Measurements from ENCODE around the gene RNF225. TPM values are rescaled to one million over a fixed set of nuclear protein-coding genes. Genes with fewer than 3 reads are reported as not detected.
A peak's percentile ranks its signal among the peaks of the same experiment; 100 is the strongest.

The RNF225 gene
- total and polyA plus RNA-seq, 9 of the 15 experiments (the other 6 are each of a cell fraction or from before 2014, with no cell fraction given), result 0.33 TPM; not detected in 8

DNA sequence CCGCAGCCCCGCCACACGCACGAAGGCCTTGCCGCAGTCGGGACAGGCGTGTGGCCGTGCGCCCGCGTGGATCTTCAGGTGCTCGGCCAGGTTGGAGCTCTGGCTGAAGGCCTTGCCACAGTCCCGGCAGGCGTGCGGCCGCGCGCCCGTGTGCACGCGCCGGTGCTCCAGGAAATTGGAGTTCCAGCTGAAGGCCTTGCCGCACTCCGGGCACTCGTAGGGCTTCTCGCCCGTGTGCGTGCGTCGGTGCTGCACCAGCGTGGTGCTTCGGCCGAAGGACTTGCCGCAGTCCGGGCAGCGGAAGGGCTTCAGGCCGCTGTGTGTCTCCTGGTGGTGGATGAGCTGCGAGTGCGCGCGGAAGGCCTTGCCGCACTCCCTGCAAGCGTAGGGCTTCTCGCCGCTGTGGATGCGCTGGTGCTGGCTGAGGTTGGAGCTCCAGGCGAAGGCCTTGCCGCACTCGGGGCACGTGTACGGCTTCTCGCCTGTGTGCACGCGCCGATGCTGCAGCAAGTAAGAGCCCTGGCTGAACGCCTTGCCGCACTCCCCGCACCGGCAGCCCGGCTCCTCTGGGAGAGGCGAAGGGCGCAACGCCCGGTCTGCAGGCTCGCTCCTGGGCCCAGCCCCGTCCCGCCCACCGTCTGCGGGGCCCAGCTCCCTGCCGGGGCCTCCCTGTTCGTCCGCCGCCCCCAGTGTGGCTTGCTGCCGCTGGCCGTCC lies 38.5 kb upstream of the RNF225 start:
- Histone ChIP-seq H3K27me3 (ENCODE audit: control insufficient read depth in 2 of 2, insufficient read depth in 2 of 2, low read length in 2 of 2) (no peaks in the 10 kb centered on the region), H3K4me1 (replicated peaks in 1 of 2; ENCODE audit: control insufficient read depth in 2 of 2, insufficient read depth in 2 of 2, low read length in 2 of 2) (peaks cover 7 to 37% of the 10 kb centered on the region in 2 experiments; a peak in 3 of 5 replicates), H3K9ac (ENCODE audit: insufficient read depth in 1 of 2, low read depth in 2 of 2, low read length in 2 of 2) (no peak overlapping the region), H2AFZ (ENCODE audit: low read depth, low read length) (no peak overlapping the region), H3K4me3 (no peak overlapping the region), H4K20me1 (replicated peaks; ENCODE audit: control insufficient read depth, insufficient read depth, low read length) (no peaks in the 10 kb centered on the region), H3K9me1 (ENCODE audit: control insufficient read depth, insufficient read depth, low read length) (no peaks in the 10 kb centered on the region), H3K79me2 (ENCODE audit: control insufficient read depth, insufficient read depth, low read length) (peaks cover 6% of the 10 kb centered on the region; the same call in 1 of the 3 replicates), H3K27ac (ENCODE audit: extremely low read depth, low read depth, low read length) (no peak overlapping the region), H3K4me2 (ENCODE audit: insufficient read depth, low read length) (no peak overlapping the region), H3K36me3 (ENCODE audit: control insufficient read depth, insufficient read depth, low read length) (no peaks in the 10 kb centered on the region), H3K9me3 (replicated peaks; ENCODE audit: control insufficient read depth, insufficient read depth, low read depth, low read length) (no peaks in the 10 kb centered on the region)
- in situ Hi-C loops (cut with MboI), result no loop called here
- TF ChIP-seq FIP1L1 (IDR thresholded peaks at IDR 0.05; ENCODE audit: low read depth, low read length, poor library complexity, severe bottlenecking) (peak; percentile 58), POLR2G (IDR thresholded peaks at IDR 0.05; ENCODE audit: low read depth, low read length) (peak; percentile 13; the same call in 1 of the 2 replicates), LCOR (CRISPR knock-in tag; IDR thresholded peaks at IDR 0.05) (no peak)
- WGBS (ENCODE audit: insufficient coverage, low coverage, missing lambda C conversion rate), result 92% methylated on average over 42 of the region's 75 CpGs
- FAIRE-seq (no peak), ATAC-seq (no peak), DNase-seq (ENCODE audit: extremely low read depth in 1 of 4, low spot score in 3 of 4) (no peak)
- no TSS peak for BruUV-seq (replicated peaks)
- intact Hi-C loops (cut with micrococcal nuclease), result no loop called here
- POLR2A ChIA-PET, result interaction anchor here (1.2 kb wide), 1 partner anchor 11 kb away, joined by 3 read pairs; no protein-coding TSS in a partner anchor
- CTCF ChIA-PET (ENCODE audit: low intra/inter-chr PET ratio), result no interaction called here

DNA sequence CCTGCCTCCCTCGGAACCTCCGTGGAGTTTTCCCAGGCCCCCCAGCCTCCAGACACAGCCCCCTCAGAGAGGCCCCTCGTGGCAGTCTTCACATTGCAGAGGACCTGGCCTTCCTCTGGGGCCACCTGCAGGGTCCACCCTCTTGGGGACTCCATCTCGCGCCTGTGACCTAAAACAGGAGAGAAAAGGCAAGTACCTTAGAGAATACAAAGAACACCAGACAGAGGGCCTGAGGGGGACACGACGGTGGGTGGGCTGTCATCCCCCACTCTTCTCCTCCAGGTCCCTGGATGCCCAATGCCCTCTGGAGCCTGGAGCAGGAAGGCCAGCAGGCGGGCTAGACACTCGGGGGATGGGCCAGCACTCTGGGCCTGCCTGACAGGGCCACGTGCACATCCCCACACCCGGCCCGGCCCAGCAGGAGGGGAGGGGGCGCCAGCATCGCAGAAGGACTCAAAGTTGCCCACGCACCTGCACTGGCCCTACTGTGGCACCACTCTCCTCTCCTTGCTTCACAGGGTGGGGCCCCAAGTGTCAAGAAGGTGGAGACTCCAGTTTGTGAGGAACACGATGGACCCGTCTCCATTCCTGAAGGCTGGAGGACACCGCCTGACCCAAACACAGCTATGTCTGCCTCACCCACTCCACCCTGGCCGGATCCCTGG lies 37.8 kb upstream of the RNF225 start:
- BruUV-seq (replicated peaks), result no TSS peak
- ATAC-seq (no peak), DNase-seq (ENCODE audit: extremely low read depth in 1 of 4, low spot score in 3 of 4) (no peak), FAIRE-seq (no peak)
- no peaks in the 10 kb centered on the region for H3K36me3 ChIP-seq (ENCODE audit: control insufficient read depth, insufficient read depth, low read length)
- H3K4me3 ChIP-seq, result no peak overlapping the region
- in situ Hi-C loops (cut with MboI), result no loop called here
- intact Hi-C loops (cut with micrococcal nuclease), result no loop called here
- POLR2A ChIA-PET, result no interaction called here
- WGBS (ENCODE audit: insufficient coverage, low coverage, missing lambda C conversion rate), result 73% methylated on average over 16 of the region's 19 CpGs
- H3K79me2 ChIP-seq (ENCODE audit: control insufficient read depth, insufficient read depth, low read length), result peaks cover 7% of the 10 kb centered on the region; the same call in 1 of the 3 replicates
- no peaks in the 10 kb centered on the region for H3K27me3 ChIP-seq (ENCODE audit: control insufficient read depth in 2 of 2, insufficient read depth in 2 of 2, low read length in 2 of 2)
- peaks cover 7 to 39% of the 10 kb centered on the region in 2 experiments; a peak in 3 of 5 replicates for H3K4me1 ChIP-seq (replicated peaks in 1 of 2; ENCODE audit: control insufficient read depth in 2 of 2, insufficient read depth in 2 of 2, low read length in 2 of 2)
- H3K27ac ChIP-seq (ENCODE audit: extremely low read depth, low read depth, low read length), result no peak overlapping the region
- no peak overlapping the region for H3K4me2 ChIP-seq (ENCODE audit: insufficient read depth, low read length)
- no peaks in the 10 kb centered on the region for H3K9me3 ChIP-seq (replicated peaks; ENCODE audit: control insufficient read depth, insufficient read depth, low read depth, low read length)
- H3K9ac ChIP-seq (ENCODE audit: insufficient read depth in 1 of 2, low read depth in 2 of 2, low read length in 2 of 2), result no peak overlapping the region; a peak in 1 of 4 replicates
- H2AFZ ChIP-seq (ENCODE audit: low read depth, low read length), result no peak overlapping the region
- H3K9me1 ChIP-seq (ENCODE audit: control insufficient read depth, insufficient read depth, low read length), result no peaks in the 10 kb centered on the region
- CTCF ChIA-PET (ENCODE audit: low intra/inter-chr PET ratio), result no interaction called here
- no peaks in the 10 kb centered on the region for H4K20me1 ChIP-seq (replicated peaks; ENCODE audit: control insufficient read depth, insufficient read depth, low read length)
- TF ChIP-seq POLR2G (IDR thresholded peaks at IDR 0.05; ENCODE audit: low read depth, low read length) (peak; percentile 56), SNIP1 (IDR thresholded peaks at IDR 0.05; ENCODE audit: low read depth) (no peak), NFRKB (IDR thresholded peaks at IDR 0.05; ENCODE audit: low read depth) (no peak)
- TF ChIP-seq, protein P1, sequence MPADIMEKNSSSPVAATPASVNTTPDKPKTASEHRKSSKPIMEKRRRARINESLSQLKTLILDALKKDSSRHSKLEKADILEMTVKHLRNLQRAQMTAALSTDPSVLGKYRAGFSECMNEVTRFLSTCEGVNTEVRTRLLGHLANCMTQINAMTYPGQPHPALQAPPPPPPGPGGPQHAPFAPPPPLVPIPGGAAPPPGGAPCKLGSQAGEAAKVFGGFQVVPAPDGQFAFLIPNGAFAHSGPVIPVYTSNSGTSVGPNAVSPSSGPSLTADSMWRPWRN (IDR thresholded peaks at IDR 0.05; ENCODE audit: low read depth), result no peak
- TF ChIP-seq, protein P2, sequence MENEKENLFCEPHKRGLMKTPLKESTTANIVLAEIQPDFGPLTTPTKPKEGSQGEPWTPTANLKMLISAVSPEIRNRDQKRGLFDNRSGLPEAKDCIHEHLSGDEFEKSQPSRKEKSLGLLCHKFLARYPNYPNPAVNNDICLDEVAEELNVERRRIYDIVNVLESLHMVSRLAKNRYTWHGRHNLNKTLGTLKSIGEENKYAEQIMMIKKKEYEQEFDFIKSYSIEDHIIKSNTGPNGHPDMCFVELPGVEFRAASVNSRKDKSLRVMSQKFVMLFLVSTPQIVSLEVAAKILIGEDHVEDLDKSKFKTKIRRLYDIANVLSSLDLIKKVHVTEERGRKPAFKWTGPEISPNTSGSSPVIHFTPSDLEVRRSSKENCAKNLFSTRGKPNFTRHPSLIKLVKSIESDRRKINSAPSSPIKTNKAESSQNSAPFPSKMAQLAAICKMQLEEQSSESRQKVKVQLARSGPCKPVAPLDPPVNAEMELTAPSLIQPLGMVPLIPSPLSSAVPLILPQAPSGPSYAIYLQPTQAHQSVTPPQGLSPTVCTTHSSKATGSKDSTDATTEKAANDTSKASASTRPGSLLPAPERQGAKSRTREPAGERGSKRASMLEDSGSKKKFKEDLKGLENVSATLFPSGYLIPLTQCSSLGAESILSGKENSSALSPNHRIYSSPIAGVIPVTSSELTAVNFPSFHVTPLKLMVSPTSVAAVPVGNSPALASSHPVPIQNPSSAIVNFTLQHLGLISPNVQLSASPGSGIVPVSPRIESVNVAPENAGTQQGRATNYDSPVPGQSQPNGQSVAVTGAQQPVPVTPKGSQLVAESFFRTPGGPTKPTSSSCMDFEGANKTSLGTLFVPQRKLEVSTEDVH (IDR thresholded peaks at IDR 0.05; ENCODE audit: low read depth, partially characterized antibody), result no peak
